Ecto neural progenitor cell (in vitro differentiated cells): Measurements from ENCODE around the gene OR8U1.
"Not testable (repeated sequence)": the region's sequence is repeated elsewhere in the genome, so short reads cannot be mapped to it uniquely, and the experiment has no call there.

ENCODE experiments used
- DNase-seq: peaks from one replicate; pipeline ENCODE4 v3.0.0-alpha.2; 2018; ENCODE audit warnings: low spot score

Gene OR8U1

GRCh38 chr11:56375324-56375723 lies at the start of gene OR8U1:
Gene OR8U1, plus strand, starts transcription at chr11:56375624. Its CDS starts 0 bp downstream, at chr11:56375624.
- no peak for DNase-seq

DNA sequence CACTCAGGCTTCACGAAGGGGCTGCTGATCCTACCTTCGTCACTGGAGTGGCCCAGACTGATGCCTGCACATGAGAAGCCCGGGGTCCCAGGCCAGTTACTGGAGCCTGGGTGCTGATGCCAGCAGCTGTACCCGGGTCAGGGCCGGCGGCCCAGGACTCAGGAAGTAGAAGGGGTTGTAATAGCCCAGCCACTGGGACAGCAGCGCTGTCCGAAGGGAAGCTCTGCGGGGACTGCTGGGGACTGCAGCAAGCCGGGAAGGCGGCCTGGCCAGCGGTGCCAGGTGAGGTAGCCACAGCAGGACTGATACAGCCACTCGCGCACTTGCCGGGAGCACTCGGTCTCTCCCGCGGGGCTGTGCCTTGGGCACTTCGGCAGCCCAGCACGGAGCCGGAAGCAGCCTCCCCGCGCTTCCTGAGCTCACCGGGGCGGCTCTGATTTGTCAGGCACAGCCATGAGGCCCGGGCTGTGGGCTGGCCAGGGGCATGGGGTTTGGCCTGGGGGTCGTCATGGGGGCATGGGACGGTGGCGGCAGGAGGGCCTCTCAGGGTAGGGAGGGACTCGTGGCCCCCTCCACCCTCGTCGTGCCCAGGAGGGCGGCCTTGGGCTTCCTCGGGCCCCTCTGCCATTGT lies 43.4 kb upstream of the OR8U1 start:
- DNase-seq, result no peak

- no peak for DNase-seq
These were observed 42.3 kb upstream of the OR8U1 start for GRCh38 chr11:56333156-56333555.

- no peak for DNase-seq
These were observed 35.1 kb upstream of the OR8U1 start for GRCh38 chr11:56340289-56340688.

DNA sequence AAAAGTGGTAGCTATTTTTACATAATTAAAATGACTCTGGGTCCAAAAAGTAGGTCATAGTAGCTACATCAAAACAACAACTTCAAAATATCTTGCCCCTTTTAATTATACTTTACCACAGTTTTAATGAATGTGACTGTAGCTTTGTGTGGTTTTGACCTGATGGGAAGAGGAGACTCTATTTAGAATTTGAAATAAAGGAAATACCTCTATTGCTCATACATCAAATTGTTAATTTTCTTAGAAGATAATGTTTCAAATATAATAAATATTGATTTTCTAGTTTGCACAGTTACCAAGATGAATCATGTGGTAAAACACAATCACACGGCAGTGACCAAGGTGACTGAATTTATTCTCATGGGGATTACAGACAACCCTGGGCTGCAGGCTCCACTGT lies 29.7 kb upstream of the OR8U1 start, which contains the start of gene OR8K1:
Gene OR8K1, plus strand, starts transcription at position 301 of the 400 bp plus-strand sequence. Its CDS starts 0 bp downstream, at position 301.
- DNase-seq, result no peak

DNA sequence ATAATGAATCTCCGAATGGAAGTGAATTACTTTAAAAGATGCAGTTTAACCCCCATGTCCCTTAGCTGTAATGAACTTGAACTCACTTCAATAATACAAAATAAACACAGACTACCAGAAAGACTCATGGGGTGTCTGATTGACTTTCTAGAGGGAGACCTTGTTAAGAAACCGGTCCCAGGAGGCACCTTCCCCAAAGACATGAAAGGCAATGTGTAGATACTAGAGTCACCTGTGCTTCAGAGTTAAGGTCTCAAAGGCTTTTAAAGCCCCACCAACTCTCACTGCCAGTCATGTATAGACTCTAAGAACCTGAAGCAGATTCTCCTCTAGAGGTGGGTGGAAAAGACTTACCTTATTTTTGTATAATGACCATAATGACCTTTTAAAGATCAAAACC lies 21.4 kb upstream of the OR8U1 start, which contains the start of gene OR8J1:
Gene OR8J1, plus strand, starts transcription at position 301 of the 400 bp plus-strand sequence. CDS start 5,956 bp downstream, outside the sequence.
- DNase-seq, result no peak

DNA sequence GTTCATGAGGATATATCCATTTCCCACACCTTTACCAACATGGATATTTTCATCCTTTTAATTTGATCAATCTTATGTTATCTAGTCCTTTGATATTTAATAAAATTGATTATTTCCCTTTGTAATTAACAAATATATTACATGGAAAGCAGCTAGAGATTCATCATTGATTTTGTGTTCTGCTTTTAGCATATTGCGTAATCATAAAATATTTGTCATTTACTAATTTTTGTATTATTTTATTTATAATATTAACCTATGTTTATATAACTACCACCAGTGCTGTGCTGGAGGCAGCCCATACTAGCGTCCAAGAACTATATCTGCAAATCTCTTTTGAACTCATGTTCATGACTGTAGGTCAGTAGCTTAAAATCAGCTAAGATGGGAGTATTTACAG lies 4.7 kb downstream of the OR8U1 start:
- no peak for DNase-seq

DNA sequence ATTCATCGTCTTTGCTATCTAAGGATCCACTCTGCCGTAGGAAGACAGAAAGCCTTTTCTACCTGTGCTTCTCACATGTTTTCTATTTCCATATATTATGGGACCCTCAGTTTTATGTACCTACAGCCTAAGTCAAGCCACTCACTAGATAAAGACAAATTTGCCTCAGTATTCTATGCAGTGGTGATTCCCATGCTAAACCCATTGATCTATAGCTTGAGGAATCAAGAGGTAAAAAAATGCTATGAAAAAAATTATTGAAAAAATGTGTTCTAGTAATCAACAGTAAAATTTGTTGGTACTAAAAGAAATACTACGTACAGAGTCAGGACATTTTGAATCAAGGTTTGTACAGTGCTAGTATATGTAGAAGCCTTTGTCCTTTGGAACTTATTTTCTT lies 19.0 kb downstream of the OR8U1 start:
- no peak for DNase-seq

- DNase-seq, result no peak
These were observed 20.6 kb downstream of the OR8U1 start for GRCh38 chr11:56396047-56396446.

- DNase-seq, result not testable (repeated sequence)
These were observed 26.5 kb downstream of the OR8U1 start for GRCh38 chr11:56401858-56402461.

GRCh38 chr11:56404393-56404792 lies 29.0 kb downstream of the OR8U1 start:
- no peak for DNase-seq

GRCh38 chr11:56410801-56411200 lies 35.4 kb downstream of the OR8U1 start:
- no peak for DNase-seq

DNA sequence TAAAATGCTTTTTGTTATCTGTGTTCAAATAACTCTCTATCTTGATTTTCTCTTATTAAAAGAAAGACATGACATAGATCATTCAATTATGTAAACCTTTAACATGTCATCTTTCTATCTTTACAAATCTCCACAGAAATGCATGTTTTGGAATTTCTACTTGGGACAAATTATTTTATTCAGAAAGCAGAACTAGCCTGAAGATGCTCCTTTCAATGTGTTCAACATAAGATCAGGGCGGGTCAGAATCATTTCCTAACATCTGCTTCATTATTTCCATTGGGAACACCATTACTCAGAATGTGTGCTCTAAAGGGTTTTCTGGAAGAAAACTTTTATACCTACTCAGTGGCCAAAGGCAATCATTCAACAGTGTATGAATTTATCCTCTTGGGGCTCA lies 37.0 kb downstream of the OR8U1 start, which contains the start of gene OR5AL1:
Gene OR5AL1, plus strand, starts transcription at position 301 of the 400 bp plus-strand sequence.
- no peak for DNase-seq
